GM18909 (cell line): Measurements from ENCODE around the gene SWAP70.

Experiments used
- ATAC-seq: cut with Tn5 transposase; IDR thresholded peaks from one replicate; pipeline ENCODE4 v1.9.1; 2021; ENCODE audit warnings: mild to moderate bottlenecking; ENCODE audit not compliant: unreplicated experiment, poor library complexity

Gene SWAP70

DNA sequence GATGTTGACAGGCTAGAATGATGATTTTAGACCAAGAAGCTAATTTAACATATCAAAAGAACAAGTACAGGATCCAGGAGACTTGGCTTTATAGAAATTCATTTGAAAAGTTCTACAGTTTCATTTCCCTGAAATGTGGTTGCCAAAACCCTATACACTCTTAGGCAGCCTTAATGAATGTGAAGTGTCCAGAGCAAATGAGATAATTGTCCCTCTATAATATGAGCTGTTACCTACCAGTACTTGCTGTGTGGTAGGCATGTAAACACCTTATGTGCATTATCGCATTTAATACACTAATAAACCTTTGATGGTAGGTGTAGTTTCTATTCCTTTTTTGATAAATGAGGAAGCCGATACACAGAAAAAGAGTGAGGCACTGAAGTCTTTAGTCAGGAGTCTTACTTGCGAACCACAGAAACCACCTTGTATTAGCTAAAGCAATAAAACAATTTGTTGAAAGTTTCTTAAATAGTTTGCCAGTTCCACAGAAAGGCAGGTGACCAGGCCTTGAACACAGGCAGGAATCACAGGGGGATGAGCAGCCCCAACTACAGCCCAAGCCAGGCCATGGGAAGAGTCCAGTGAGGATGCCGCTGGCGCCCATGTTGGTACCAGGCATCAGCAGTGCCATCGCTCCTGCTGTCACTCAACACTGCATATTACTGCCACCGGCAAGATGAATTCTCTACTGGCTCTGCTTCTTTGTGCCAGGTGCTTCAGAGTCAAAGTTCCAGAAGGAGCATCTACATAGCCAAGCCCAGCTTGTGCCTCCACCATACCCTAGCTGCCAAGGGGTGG is 81.7 kb downstream of the SWAP70 start:
- ATAC-seq: peak; percentile 54

DNA sequence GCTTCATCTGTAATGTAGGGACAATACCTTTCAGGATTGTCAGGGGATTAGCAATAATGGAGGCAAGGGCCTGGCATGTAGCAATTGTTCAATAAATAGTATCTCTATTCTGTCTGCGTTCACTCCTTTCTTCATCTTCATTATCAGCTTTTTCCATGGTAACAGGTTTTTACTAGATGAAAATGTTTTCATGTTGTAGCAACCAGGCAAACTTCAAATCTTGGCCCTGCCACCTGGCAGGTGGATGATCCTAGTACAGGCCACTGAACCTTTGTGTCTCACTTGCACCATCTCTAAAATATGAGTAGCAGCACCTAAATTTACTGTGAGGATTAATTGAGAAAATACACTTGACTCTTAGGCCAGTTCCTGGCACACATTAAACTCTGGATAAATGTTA is 83.4 kb downstream of the SWAP70 start:
- ATAC-seq: no peak

DNA sequence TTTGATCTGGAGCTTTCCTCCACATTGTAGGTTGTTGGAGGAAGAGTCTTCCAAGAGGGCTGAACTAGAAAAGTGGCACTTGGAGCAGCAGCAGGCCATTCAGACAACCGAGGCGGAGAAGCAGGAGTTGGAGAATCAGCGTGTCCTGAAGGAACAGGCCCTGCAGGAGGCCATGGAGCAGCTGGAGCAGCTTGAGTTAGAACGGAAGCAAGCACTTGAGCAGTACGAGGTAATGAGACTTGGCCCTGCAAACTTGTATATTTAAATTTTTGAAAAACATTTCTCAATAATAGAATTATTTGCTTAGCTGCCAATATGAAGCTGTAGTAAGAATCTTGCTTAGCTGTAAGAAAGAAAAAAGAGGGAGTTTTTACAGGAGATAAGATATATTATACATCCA is 84.0 kb downstream of the SWAP70 start:
- no peak for ATAC-seq

DNA sequence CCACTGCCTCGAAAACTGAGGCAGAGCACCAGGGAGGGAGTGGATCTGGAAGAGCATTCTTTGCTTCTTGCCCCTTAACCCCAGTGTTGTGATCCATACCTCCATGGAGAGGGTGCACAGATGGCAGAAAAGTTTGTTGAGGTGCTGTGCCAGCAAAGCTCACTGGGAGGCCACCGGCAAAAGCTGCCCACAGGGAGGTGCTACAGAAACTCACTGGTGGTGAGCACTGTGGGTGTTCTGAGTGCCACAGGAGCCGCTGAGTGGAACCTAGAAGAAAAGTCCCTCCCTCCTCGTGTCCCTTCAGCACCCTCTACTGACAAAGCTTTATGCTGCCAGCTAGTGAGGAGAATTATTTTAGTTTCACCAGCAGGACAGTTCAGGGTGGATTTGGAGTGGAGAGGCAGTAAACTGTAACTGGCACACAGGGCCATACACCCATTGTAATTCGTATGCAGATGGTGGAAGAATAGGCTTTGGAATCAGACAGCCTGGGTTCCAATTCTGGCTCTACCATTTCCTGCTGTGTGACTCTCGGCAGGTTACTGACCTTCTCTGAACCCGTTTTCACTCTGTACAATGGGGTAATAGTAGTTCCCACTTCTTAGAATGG is 84.6 kb downstream of the SWAP70 start:
- peak; percentile 90 for ATAC-seq

- no peak for ATAC-seq
Observed at GRCh38 chr11:9750551-9750950, 86.7 kb downstream of the SWAP70 start.

DNA sequence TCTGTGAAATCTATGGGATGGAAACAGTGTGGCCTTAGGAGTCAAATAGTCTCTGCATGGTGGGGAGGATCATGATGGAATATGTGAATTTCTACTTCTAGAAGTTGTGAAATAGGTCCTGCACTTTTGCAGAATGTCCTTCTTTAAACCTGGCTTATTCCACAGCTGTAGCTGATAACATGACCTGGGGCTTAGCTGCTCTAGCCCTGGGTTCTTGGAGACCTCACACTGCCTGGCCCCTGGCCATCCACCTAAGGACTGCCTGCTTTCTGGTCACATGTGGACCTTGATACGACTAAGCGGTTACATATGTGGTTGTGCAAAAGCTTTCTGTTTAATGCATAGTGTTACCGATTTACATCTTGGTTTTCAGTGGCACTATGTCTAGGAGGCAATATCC is 88.2 kb downstream of the SWAP70 start:
- ATAC-seq: no peak

GRCh38 chr11:9753021-9753420 is 89.1 kb downstream of the SWAP70 start:
- ATAC-seq: no peak

DNA sequence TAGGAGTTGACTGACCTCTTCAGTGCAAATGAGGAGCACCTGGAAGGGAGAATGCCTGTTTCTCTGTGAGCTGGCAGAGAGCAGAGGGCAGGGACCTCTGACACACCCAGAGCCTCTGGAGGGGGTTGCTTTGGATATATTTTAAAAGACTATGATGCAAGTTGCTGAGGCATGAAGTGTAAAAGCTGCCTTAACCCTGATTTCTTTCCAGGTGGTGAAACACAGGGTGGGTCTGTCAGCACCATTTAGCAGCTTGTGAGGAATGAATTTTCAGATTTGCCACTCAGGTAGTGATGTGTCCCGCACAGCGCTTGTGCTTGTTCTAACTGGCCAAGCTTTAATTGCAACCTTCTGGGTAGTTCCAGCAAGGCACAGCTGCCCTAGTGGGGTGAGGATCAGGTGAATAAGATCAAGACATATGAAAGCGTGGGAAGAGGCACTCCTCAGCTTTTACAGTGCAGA is 90.2 kb downstream of the SWAP70 start:
- ATAC-seq: no peak

GRCh38 chr11:9755561-9756185 is 91.8 kb downstream of the SWAP70 start:
- no peak for ATAC-seq

DNA sequence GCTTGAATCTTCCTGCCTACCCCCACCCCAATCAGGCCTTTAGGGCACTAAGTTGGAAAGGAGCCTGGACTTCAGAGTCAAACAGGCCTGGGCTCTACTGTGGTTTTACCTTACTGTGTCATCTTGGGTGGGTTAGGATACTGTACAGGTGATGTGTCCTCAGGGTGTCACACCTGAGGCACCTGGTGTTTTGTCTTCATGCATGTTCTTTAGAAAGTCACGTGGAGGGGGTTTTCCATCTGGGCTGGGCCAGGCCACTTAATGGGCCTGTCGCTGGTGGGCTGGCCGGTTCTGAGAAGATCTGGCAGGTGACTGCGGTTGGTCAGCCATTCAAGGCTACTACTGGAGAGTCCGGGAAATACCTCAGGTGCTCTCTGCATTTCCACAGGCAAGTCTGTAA is 92.6 kb downstream of the SWAP70 start:
- no peak for ATAC-seq

GRCh38 chr11:9756878-9757277 is 93.0 kb downstream of the SWAP70 start:
- no peak for ATAC-seq

DNA sequence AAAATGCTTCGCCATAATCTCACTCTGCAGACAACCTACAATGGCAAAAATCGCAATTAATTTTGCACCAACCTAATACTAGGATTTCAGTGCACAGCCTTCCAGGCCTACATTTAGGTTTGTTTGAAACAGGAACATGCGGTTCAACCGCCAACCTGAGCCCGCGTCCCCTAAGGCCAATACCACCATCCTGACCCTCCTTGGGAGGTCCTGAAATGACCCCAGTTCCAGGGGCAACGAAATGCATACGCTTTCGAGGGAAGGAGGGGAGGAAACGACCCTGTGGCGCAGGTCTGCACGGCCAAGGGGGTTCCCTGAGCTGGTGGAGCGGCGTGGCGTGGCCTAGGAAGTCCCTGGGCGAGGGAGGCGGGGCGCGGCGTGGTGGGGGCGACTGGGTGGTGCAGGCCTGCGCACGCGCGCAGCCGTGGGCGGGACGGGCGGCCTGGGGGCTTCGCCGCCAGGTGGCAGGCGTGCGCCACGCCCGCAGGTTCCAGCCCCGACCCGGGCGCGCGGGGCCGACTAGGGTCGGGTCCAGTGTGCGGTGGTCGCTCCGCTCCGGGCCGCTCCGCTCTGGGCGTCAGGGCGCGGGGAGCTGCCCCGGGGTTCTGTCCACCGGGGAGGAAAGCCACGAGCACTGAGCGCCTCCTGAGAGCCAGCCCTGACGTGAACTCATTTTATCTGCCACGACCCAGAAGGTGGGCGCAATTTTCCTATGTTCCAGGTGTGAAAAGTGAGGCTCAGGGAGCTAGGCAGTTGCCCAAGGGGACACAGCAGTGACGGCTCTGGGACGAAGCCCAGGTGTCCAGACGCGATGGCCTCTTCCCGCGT is 94.1 kb downstream of the SWAP70 start:
- ATAC-seq: peak; percentile 64

DNA sequence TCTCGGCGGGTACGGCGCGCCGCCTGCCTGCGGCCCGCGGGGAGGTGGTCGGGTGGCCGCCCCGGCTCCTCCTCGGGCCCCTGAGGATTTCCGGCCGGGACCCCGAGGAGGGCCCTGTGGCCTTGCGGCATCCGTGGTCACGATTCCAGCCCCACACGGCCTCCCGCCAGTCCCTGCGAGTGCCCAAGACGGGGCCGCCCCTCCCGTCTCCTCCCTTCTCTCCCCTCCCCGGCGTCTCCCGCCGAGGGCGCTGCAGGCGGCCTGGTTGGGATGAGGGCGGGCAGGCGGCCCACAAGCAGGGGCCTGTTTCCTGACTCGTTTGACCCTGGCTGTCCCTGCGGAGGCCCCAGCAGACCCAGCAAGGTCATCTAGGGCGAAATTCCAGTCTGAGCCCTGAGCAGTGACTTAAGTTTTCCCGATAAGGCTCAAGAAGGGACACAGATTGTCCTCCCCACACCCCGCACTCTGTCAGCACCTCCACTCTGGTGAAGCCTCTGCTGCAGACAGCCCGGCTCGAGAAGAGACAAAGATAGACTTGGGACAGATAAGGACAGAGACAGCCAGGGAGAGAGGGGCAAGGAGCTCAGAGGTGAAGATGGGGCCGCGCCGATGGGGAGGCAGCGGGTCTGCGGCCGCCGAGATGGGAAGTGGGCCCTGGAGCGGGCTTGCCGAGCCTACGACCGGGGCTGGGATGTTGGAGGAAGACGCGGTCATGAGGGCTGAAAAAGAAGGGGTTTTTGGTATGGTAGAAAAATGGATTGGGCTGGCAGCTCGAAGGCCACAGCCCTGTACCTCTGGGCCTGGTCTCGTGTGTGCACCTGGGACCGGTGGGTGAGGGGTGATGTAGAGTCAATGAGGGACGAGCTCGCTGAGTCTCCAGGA is 95.0 kb downstream of the SWAP70 start:
- peak; percentile 20 for ATAC-seq

DNA sequence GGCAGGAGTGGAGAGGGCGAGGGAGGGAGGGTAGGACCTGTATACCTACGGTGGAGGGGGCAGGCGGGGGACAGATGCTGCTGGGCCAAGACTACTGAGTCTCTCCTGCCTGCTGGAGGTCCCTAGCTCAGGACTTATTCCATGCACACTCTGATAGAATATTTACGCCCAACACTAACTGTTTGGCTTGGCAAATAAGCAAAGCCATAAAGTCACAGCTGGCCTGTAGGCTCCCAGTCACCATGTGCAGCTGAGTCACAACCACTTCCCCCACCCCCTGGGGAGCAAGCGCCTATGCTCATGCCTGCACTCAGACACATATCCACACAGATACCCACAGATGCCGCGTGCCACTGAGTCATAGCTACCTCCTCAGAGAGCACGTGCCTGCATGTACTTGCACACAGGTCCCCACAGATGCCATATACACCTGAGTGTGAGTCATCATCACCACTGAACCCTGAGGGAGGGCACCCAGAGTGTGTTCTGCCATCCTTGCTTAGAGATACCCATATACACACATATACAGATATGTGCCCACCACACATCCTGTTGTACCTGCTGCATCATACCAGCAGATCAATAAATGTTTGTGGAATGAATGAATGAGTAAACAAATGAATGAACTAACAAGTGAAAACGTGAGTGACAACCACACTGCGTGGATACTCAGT is 95.8 kb downstream of the SWAP70 start:
- peak; percentile 52 for ATAC-seq

GRCh38 chr11:9760193-9760575 is 96.3 kb downstream of the SWAP70 start:
- no peak for ATAC-seq

DNA sequence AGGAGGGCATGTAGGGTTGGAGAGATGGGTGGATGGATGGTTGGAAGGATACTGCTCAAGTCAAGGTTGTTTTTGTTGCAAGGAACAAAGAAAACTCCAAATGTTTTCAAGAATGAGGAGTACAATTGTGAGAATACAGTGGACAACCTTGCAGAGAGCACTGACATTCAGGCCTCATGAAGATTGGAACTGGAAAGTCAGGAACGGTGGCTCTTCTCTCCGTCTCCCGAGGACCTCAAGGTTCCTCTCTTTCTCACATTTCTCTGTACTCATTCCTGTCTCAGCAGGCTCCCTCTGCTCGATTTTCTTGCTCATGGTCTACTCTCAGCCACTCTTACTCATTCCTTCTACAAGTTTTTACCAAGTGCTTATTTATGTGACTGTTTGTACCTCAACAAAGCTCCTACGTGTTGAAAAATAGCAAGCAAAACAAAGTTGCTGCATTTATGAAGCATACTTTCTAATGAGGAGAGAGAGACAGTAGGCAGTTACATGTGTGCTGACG is 97.6 kb downstream of the SWAP70 start:
- ATAC-seq: no peak

- no peak for ATAC-seq
Observed at GRCh38 chr11:9762531-9762930, 98.7 kb downstream of the SWAP70 start.

GRCh38 chr11:9763301-9763700 is 99.4 kb downstream of the SWAP70 start:
- no peak for ATAC-seq
